Kidney (tissue), 22 donors: ENCODE measurements around the gene TRIM25. TPM values are rescaled to one million over a fixed set of nuclear protein-coding genes. Genes with fewer than 3 reads are reported as not detected.
A peak's percentile ranks its signal among the peaks of the same experiment; 100 is the strongest.

Experiments
- DNase-seq, 5 donors: peaks; one replicate each; pipeline ENCODE4 v3.0.0-alpha.2; 2013 to 2020
- FAIRE-seq: peaks from 2 replicates; lab custom pipeline; 2012; peaks lifted over from hg19 to GRCh38; lab: Jason Lieb, UNC
- H3K27ac ChIP-seq, 2 donors: one replicate each; pipeline ENCODE4 v1.7.0; 2013; ENCODE audit warnings: low read depth in 2 of 2, low read length in 2 of 2, inconsistent platforms in 1 of 2
- H3K27me3 ChIP-seq: one replicate; pipeline ENCODE4 v1.7.1; 2013; ENCODE audit warnings: low read length, inconsistent platforms; ENCODE audit not compliant: control insufficient read depth, insufficient read depth
- H3K36me3 ChIP-seq, 3 donors: one replicate each; pipeline versions ENCODE4 v1.7.0 to v1.7.1; 2013; ENCODE audit warnings: low read length in 3 of 3, control low read depth in 1 of 3, inconsistent platforms in 1 of 3; ENCODE audit not compliant: insufficient read depth in 3 of 3, control insufficient read depth in 2 of 3
- H3K4me1 ChIP-seq, 3 donors: one replicate each; pipeline versions ENCODE4 v1.7.0 to v1.7.1; 2013; ENCODE audit warnings: low read length in 3 of 3, inconsistent platforms in 1 of 3, low read depth in 1 of 3; ENCODE audit not compliant: control insufficient read depth in 2 of 3, insufficient read depth in 2 of 3
- H3K4me3 ChIP-seq, 3 donors: one replicate each; pipeline versions ENCODE4 v1.7.0 to v1.8.1; 2013; ENCODE audit warnings: low read length in 3 of 3, control low read depth in 1 of 3, inconsistent platforms in 1 of 3
- H3K9ac ChIP-seq, 3 donors: one replicate each; pipeline versions ENCODE4 v1.7.0 to v1.7.1; 2013; ENCODE audit warnings: low read length in 3 of 3, control low read depth in 1 of 3, inconsistent platforms in 1 of 3
- H3K9me3 ChIP-seq, 3 donors: one replicate each; pipeline versions ENCODE4 v1.7.0 to v1.7.1; 2013; ENCODE audit warnings: low read length in 3 of 3, control low read depth in 1 of 3, inconsistent platforms in 1 of 3; ENCODE audit not compliant: control insufficient read depth in 2 of 3, insufficient read depth in 1 of 3
- CTCF ChIP-seq: IDR thresholded peaks from 3 replicates; pipeline ENCODE4 v1.5.1; 2012; ENCODE audit warnings: mild to moderate bottlenecking, moderate library complexity, borderline replicate concordance; ENCODE audit not compliant: insufficient read depth; ENCODE audit errors: extremely low read depth
- intact Hi-C: fragments of 100-400 bp; cut with DNase I; formaldehyde crosslinking; loops from one replicate; pipeline ENCODE4 v1.11.1; 2022
- long read RNA-seq, 10 donors: library from polyadenylated mRNA in 1 of 10; unstranded in 1 of 10; transcript quantifications; one replicate each; pipeline ENCODE4 v2.0.0 and lab custom pipeline, GENCODE V29; 2021 to 2026
- polyA plus RNA-seq: library from polyadenylated mRNA; stranded (reverse); fragments of 350-450 nt; fragmentation: Illumina TruSeq; extraction: RNeasy Lipid Tissue Mini Kit (QIAGEN cat#74804); gene quantifications from one replicate; pipeline ENCODE4 v1.2.3, GENCODE V29; 2014; ENCODE audit warnings: low read depth, low replicate concordance; ENCODE audit not compliant: insufficient read depth
- total RNA-seq: library from RNA; stranded (reverse); fragmentation: NEBNext Ultra II Directional; extraction: Animal tissue kit (Norgen Biotek cat#: 25700); gene quantifications from one replicate; pipeline ENCODE4 v1.2.1, GENCODE V29; 2021
- donor health status: control.
- donor health status: control.
- donor health status: control.
- donor health status: control.
- donor health status: control.
- donor health status: DM: yes; HTN: yes; CAD: no.
- donor health status: Normal renal cell carcinoma (clear cell type).

TRIM25 gene
- 62.3 TPM for total RNA-seq
- 8.4 TPM for polyA plus RNA-seq
- long read RNA-seq, donor 1: 0 reads
- long read RNA-seq, donor 2, full-length matches to known transcripts: 1 of 1 reads
- long read RNA-seq, donor 2, partial matches to known transcripts: 0 of 1 reads
- long read RNA-seq, donor 2, other reads (novel, unspliced or antisense): 0 of 1 reads
- long read RNA-seq, donor 3, full-length matches to known transcripts: 3 of 3 reads
- long read RNA-seq, donor 3, partial matches to known transcripts: 0 of 3 reads
- long read RNA-seq, donor 3, other reads (novel, unspliced or antisense): 0 of 3 reads
- long read RNA-seq, donor 4: 0 reads
- long read RNA-seq, donor 5: 0 reads
- long read RNA-seq, donor 6: 0 reads
- long read RNA-seq, donor 7, partial matches to known transcripts: 4 of 24 reads
- long read RNA-seq, donor 7, other reads (novel, unspliced or antisense): 19 of 24 reads
- long read RNA-seq, donor 8: 0 reads
- long read RNA-seq, donor 9: 0 reads
- long read RNA-seq, donor 10, full-length matches to known transcripts: 1 of 1 reads
- long read RNA-seq, donor 10, partial matches to known transcripts: 0 of 1 reads
- long read RNA-seq, donor 10, other reads (novel, unspliced or antisense): 0 of 1 reads

DNA sequence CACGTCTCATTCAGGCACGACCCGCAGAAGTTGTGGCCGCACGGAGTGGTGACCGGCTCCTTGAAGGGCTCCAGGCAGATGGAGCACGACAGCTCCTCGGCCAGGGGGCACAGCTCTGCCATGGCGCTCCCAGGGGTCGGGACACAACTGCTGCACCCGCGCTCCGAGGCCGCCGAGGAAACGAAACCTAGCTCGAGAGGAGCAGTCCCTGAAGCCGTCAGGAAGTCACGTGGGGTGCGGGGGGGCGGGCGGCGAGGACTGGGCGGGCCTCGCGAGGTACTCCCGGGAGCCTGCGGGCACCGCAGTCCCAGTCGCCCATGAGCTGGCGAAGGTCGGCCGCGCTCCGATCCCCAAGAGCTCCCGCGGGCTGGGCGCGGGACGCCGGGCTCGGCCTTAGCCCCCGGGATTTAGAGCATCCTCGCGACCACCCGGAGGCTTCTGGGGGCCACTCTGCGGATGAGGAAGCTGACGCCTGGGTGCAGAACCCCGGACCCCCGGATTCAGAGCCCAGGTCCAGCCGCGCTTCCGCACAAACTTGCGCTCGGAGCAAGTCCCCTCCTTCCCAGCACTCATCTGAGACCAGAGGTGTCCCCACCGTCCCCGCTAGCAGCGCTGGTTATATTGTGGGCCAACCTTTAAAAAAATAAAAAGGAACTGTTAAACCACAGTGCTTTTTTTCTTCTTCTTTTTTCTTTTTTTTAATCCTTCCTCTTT lies at the start of gene TRIM25:
TRIM25 (minus strand) TSS at position 183 of the 714 bp plus-strand sequence; CDS start at position 122, 61 bp downstream.
- intact Hi-C loops: no loop called here
- H3K4me3 ChIP-seq: peak within 1 kb of the TSS; percentile 82 to 94 (median 93)
- H3K4me1 ChIP-seq: peaks cover 0 to 24% (median 12%) of the 10 kb centered on the region in 3 donors
- no peaks in the 10 kb centered on the region for H3K36me3 ChIP-seq
- H3K27me3 ChIP-seq: no peaks in the 10 kb centered on the region
- H3K9me3 ChIP-seq: no peaks in the 10 kb centered on the region
- no peak for TF ChIP-seq CTCF
- FAIRE-seq (no peak), DNase-seq (peak; percentile 92 to 98 (median 94))
- H3K9ac ChIP-seq: peak within 1 kb of the TSS; percentile 57 to 97 (median 92)
- peak within 1 kb of the TSS; percentile 90 to 93 for H3K27ac ChIP-seq

GRCh38 chr17:56960596-56961538 lies 47.0 kb upstream of the TRIM25 start, which contains the start of gene COIL:
TSS of gene COIL (minus strand) at chr17:56961050. CDS start at chr17:56961019, 31 bp downstream.
- Histone ChIP-seq H3K4me1 (peaks cover 0 to 4% (median 4%) of the 10 kb centered on the region in 3 donors), H3K36me3 (no peaks in the 10 kb centered on the region), H3K9ac (peak within 1 kb of the TSS; percentile 68 to 97 (median 71)), H3K27ac (peak within 1 kb of the TSS; percentile 59 to 83), H3K27me3 (no peaks in the 10 kb centered on the region), H3K4me3 (peak within 1 kb of the TSS; percentile 64 to 90 (median 84)), H3K9me3 (no peaks in the 10 kb centered on the region)
- peak; percentile 94 to 97 (median 96) for DNase-seq
- intact Hi-C loops: no loop called here
- FAIRE-seq: no peak
- TF ChIP-seq CTCF: peak; percentile 98

- Histone ChIP-seq H3K27ac (no peak overlapping the region), H3K27me3 (no peaks in the 10 kb centered on the region), H3K9ac (no peak overlapping the region), H3K9me3 (no peaks in the 10 kb centered on the region), H3K36me3 (no peaks in the 10 kb centered on the region), H3K4me1 (peaks cover 0 to 4% (median 4%) of the 10 kb centered on the region in 3 donors), H3K4me3 (no peak overlapping the region)
- DNase-seq (no peak), FAIRE-seq (no peak)
- no peak for TF ChIP-seq CTCF
- intact Hi-C loops: no loop called here
Measured at GRCh38 chr17:56956992-56957391, 43.1 kb upstream of the TRIM25 start.
